ENCODE data around the gene PPM1J.

Gene PPM1J

DNA sequence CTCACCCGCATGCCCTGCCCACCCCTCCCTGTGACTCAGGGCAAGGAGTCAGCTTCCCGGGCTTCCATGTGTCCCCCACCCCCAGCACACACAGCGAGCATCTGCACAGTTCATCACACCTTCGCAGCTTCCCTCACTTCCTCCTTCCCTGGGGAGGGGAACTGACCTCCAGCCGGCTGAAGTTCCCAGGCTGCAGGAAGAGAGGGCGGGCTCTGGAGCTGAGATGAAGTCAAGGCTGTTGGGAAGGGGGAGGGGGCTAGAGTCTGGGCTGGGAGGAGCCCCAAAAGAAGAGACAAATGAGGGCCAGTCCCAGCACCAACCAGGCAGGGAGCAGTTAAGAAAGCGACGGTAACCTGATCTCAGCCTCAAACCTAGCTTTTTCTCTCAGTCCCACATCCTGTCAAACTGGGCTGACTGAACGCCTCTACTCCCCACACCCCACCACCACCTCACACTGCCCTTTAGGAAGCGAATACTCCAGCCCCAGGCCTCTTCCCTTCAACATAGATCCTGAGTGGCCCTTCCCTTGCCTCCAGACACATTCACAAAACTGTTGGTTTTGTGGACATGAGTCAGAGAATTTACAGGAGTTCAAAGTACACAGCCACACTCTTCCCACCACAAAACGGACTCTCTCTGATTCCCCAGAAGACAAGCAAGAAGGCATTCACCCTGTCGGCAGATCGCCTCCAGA lies 10.1 kb downstream of the PPM1J start:
- DNase-seq (ENCODE audit: low spot score), result peak; percentile 94

GRCh38 chr1:112704391-112704933 lies 10.7 kb downstream of the PPM1J start:
- DNase-seq (ENCODE audit: low spot score), result no peak

DNA sequence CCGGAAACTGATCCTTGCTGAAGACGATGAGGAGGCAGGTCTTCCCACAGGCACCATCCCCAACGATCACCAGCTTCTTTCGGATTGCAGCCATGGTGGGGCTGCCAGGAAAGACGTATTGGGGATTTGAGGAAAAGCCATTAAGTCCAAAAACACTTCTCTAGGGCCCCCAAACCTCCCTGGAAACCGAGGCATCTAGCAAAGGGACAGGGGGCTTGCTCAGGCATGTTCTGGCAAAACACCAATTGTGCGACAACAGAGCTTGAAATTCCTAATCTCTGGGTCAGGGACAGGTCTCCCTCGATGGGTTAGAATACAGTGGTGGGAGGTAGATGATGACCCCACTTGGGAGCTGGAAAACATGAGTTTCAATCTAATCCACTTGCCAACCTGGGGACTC lies 11.4 kb downstream of the PPM1J start:
- no peak for DNase-seq (ENCODE audit: low spot score)

GRCh38 chr1:112702420-112703261 lies 12.5 kb downstream of the PPM1J start:
- no peak for DNase-seq (ENCODE audit: low spot score)

DNA sequence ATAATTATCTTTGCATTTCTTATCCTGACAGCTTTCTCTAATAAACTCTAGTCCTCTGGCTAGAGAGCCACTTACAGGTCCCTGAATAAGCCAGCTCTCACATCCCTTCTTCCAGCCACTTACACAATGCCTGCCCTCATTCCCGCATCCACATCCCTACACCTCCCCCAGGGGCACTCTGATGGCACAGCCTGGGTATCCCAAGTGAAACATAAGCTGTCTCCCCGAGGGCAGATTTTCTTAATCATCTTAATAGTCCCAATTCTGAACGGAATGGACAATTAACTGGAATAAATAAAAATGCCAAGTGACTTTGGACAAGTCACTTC lies 13.1 kb downstream of the PPM1J start:
- no peak for DNase-seq (ENCODE audit: low spot score)

DNA sequence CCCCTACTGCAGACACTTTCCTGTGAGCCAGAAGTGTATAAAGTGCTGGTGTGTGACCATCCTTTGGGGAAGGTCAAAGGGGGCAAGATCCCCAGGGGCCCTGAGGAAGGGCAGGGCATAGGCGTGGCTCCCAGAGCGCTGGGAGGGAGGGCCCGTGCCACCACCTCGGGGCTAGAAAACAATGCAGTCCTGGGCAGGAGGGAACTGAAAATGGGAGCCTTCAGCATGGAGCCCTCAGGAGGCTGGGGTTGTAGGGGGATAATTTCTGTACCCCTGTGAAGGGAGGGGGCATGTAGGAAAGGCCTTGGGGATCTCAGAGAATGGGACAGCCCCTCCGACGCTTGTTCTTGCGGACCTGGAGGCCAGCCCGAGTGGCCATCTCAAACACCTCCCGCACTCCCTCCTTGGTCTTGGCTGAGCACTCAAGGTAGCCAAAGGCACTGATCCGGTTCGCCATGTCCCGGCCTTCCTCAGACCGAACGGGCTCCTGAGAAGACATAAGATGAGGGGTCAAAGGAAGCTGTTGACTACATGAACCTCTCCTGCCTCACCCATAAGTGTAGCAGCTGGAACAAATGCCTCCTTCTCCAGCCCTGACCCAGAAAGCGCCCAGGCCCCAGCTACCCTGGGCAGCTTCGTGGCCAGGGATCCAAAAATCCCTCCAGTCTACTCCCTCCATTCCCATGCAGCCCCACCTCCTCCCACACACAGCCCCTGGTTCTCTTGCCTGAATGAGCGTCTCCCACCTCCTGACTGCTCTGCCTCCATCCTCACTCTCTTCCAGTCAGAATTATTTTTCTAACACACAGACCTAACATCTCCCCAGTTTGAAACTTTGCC lies 13.7 kb downstream of the PPM1J start:
- no peak for DNase-seq (ENCODE audit: low spot score)

GRCh38 chr1:112700290-112701226 lies 14.6 kb downstream of the PPM1J start:
- DNase-seq (ENCODE audit: low spot score), result peak; percentile 89

DNA sequence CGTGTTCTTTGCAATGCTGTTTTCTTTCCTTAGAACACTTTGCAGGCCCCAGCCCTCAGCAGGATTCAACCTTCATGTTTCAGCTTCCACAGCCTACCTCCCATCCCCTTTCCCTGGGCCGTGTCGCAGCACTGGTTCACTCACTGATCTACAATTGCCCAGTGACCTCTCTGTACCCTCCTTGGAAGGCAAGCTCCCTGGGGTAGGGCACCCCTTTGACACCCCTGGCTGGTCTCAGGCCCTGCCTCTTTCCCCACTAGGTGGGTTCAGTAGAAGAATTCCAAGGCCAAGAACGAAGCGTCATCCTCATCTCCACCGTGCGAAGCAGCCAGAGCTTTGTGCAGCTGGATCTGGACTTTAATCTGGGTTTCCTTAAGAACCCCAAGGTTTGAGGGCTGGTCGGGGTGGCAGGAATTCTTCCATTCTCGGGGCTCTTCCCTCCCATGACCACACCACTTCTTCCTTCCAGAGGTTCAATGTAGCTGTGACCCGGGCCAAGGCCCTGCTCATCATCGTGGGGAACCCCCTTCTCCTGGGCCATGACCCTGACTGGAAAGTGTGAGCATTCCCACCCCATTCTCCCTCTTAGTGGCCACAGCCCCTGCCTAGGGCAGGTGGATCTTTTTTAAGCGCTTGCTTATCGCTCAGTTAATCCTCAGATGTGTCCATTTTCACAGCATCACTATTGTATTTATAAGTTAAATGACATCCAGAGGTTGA lies 15.5 kb downstream of the PPM1J start:
- DNase-seq (ENCODE audit: low spot score), result no peak

GRCh38 chr1:112698366-112699310 lies 16.5 kb downstream of the PPM1J start:
- no peak for DNase-seq (ENCODE audit: low spot score)

GRCh38 chr1:112697781-112698201 lies 17.3 kb downstream of the PPM1J start:
- DNase-seq (ENCODE audit: low spot score), result no peak

- DNase-seq (ENCODE audit: low spot score), result no peak
Measured at GRCh38 chr1:112696578-112697314, 18.4 kb downstream of the PPM1J start.

DNA sequence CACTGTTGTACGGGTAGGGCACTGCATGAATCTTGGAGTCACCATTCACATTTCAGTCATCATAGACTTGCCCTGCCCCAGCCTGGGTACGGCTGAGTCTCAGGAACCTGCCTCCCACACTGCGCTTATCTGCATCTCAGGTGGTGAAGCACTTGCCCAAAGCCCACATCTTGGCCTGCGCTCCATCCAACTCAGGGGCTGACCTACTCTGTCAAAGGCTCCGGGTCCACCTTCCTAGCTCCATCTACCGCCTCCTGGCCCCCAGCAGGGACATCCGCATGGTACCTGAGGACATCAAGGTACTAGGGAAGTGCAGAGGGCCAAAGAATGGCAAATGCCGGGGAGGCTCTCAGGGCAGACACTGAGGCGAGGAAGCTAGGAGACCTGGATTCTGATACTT lies 19.9 kb downstream of the PPM1J start:
- DNase-seq (ENCODE audit: low spot score), result no peak

- no peak for DNase-seq (ENCODE audit: low spot score)
Measured at GRCh38 chr1:112694363-112694929, 20.7 kb downstream of the PPM1J start.

DNA sequence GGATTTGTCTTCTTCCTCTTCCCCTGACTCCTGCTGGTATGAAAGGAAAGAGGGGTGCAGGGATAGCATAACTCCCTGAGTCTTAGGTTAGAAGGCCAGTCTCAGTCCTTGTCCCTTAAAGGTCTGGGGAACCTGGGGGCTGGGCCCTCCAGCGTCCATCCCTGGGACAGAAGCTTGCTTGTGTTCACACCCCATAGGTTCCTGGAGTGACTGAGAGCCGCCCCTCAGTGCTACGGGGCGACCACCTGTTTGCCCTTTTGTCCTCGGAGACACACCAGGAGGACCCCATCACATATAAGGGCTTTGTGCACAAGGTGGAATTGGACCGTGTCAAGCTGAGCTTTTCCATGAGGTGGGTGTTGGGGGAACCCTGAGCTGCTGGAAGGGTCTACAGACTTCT lies 21.3 kb downstream of the PPM1J start:
- DNase-seq (ENCODE audit: low spot score), result no peak

DNA sequence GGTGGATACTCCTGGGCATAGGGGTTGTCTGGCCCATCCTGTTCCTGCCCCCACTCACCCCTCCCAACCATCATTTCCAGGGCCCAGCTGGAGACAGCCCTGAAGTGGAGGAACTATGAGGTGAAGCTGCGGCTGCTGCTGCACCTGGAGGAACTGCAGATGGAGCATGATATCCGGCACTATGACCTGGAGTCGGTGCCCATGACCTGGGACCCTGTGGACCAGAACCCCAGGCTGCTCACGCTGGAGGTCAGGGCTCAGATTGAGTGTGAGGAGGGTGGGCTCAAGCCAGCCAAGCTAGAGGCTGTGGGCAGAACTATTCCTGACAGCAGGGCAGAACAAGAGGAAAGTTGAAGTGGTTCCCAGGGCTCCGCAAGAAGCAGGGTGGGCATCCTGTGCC lies 22.5 kb downstream of the PPM1J start:
- DNase-seq (ENCODE audit: low spot score), result no peak

- no peak for DNase-seq (ENCODE audit: low spot score)
Measured at GRCh38 chr1:112689842-112690237, 25.3 kb downstream of the PPM1J start.

DNA sequence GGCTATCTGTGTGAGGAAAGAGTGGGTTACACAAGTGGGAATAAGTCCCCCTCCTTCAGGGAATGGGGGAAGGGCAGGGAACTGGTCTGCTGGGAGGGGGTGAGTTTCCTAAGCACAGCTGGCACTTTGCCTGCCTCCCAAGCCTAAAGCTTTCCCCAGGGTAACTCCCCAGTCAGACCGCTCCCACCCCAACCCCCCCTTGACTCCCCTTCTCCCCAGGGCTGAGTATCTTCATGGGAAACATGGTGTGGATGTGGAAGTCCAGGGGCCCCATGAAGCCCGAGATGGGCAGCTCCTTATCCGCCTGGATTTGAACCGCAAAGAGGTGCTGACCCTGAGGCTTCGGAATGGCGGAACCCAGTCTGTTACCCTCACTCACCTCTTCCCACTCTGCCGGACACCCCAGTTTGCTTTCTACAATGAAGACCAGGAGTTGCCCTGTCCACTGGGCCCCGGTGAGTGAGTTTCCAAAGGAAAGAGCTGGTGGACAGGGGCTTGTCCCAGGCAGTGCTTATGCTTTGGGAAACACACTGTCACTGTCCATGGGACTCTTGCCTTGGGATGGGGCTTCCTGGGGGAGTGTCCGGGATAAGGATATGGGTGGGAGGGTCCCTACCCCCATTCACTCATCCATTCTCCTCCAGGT lies 25.8 kb downstream of the PPM1J start:
- no peak for DNase-seq (ENCODE audit: low spot score)

DNA sequence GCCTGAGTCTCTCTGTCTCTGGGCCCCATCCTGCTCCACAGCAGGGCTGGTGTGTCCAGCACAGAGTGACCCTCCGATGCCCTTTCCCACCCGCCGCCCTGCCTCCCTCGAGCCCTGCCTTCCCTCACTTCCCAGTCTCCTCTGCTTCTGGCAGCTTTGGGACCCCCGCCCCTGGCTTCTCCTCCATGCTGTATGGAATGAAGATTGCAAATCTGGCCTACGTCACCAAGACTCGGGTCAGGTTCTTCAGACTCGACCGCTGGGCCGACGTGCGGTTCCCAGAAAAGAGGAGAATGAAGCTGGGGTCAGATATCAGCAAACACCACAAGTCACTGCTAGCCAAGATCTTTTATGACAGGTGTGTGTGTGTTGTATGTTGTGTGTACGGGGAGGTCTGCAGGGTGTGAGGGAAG lies 26.3 kb downstream of the PPM1J start:
- DNase-seq (ENCODE audit: low spot score), result no peak
